Subcutaneous abdominal adipose tissue (tissue), 5 donors: ENCODE measurements around the gene RASGRP2.

Experiments
- H3K27ac ChIP-seq: one replicate; pipeline ENCODE4 v1.7.0; 2013; ENCODE audit warnings: low read depth, mild to moderate bottlenecking, inconsistent platforms, low read length, moderate library complexity
- H3K27me3 ChIP-seq, 5 donors: one replicate each; pipeline ENCODE4 v1.7.0; 2013; ENCODE audit warnings: low read length in 5 of 5, inconsistent platforms in 1 of 5; ENCODE audit not compliant: control insufficient read depth in 5 of 5, insufficient read depth in 4 of 5
- H3K36me3 ChIP-seq, 5 donors: one replicate each; pipeline ENCODE4 v1.7.0; 2013; ENCODE audit warnings: low read length in 5 of 5; ENCODE audit not compliant: control insufficient read depth in 5 of 5, insufficient read depth in 5 of 5
- H3K4me1 ChIP-seq, 5 donors: one replicate each; pipeline ENCODE4 v1.7.0; 2013; ENCODE audit warnings: low read length in 5 of 5, mild to moderate bottlenecking in 3 of 5, moderate library complexity in 1 of 5; ENCODE audit not compliant: control insufficient read depth in 5 of 5, insufficient read depth in 5 of 5
- H3K4me3 ChIP-seq, 5 donors: one replicate each; pipeline ENCODE4 v1.7.0; 2013; ENCODE audit warnings: low read length in 5 of 5, low read depth in 1 of 5
- H3K9ac ChIP-seq, 5 donors: one replicate each; pipeline ENCODE4 v1.7.0; 2013; ENCODE audit warnings: low read length in 5 of 5, mild to moderate bottlenecking in 4 of 5, moderate library complexity in 3 of 5
- H3K9me3 ChIP-seq, 5 donors: one replicate each; pipeline ENCODE4 v1.7.0; 2013; ENCODE audit warnings: low read length in 5 of 5; ENCODE audit not compliant: control insufficient read depth in 5 of 5
- donor health status: healthy.
- donor health status: healthy.
- donor health status: healthy.
- donor health status: healthy.
- donor health status: healthy.

RASGRP2 gene

GRCh38 chr11:64726211-64726641, 17.7 kb downstream of the RASGRP2 start:
- Histone ChIP-seq H3K27me3 (peaks cover 7 to 21% (median 12%) of the 10 kb centered on the region in 5 donors), H3K4me1 (peaks cover 0 to 9% (median 5%) of the 10 kb centered on the region in 5 donors), H3K9me3 (no peaks in the 10 kb centered on the region), H3K27ac (no peak overlapping the region), H3K36me3 (peaks cover 0 to 5% (median 3%) of the 10 kb centered on the region in 5 donors), H3K4me3 (no peak overlapping the region), H3K9ac (no peak overlapping the region)

GRCh38 chr11:64724863-64725532, 18.9 kb downstream of the RASGRP2 start:
- no peak overlapping the region for H3K27ac ChIP-seq
- H3K4me3 ChIP-seq = no peak overlapping the region
- peaks cover 13 to 24% (median 21%) of the 10 kb centered on the region in 5 donors for H3K27me3 ChIP-seq
- H3K9me3 ChIP-seq = no peaks in the 10 kb centered on the region
- no peak overlapping the region for H3K9ac ChIP-seq
- H3K36me3 ChIP-seq = peaks cover 0 to 5% (median 0%) of the 10 kb centered on the region in 5 donors
- H3K4me1 ChIP-seq = peaks cover 0 to 9% (median 5%) of the 10 kb centered on the region in 5 donors

GRCh38 chr11:64723907-64724862, 19.8 kb downstream of the RASGRP2 start:
- H3K4me1 ChIP-seq = peaks cover 0 to 9% (median 5%) of the 10 kb centered on the region in 5 donors
- peaks cover 16 to 33% (median 29%) of the 10 kb centered on the region in 5 donors for H3K27me3 ChIP-seq
- no peaks in the 10 kb centered on the region for H3K9me3 ChIP-seq
- H3K4me3 ChIP-seq = no peak overlapping the region
- peaks cover 0 to 5% (median 0%) of the 10 kb centered on the region in 5 donors for H3K36me3 ChIP-seq
- no peak overlapping the region for H3K27ac ChIP-seq
- H3K9ac ChIP-seq = no peak overlapping the region

- H3K27me3 ChIP-seq = peaks cover 25 to 40% (median 32%) of the 10 kb centered on the region in 5 donors
- peaks cover 0 to 9% (median 5%) of the 10 kb centered on the region in 5 donors for H3K4me1 ChIP-seq
- H3K27ac ChIP-seq = no peak within 1 kb of the TSS
- no peaks in the 10 kb centered on the region for H3K9me3 ChIP-seq
- peaks cover 0 to 3% (median 0%) of the 10 kb centered on the region in 5 donors for H3K36me3 ChIP-seq
- H3K9ac ChIP-seq = peak within 1 kb of the TSS in 3 of 5 donors; percentile 19 to 60 (median 45)
- H3K4me3 ChIP-seq = peak within 1 kb of the TSS in 4 of 5 donors; percentile 40 to 68 (median 59)
These were observed 20.6 kb downstream of the RASGRP2 start, which contains the start of gene NRXN2 for GRCh38 chr11:64723117-64723906. Gene NRXN2, minus strand, starts transcription at chr11:64723197. Its CDS starts 9,498 bp downstream, at chr11:64713699.

GRCh38 chr11:64722141-64723065, 21.5 kb downstream of the RASGRP2 start:
- no peak overlapping the region for H3K27ac ChIP-seq
- peaks cover 0 to 9% (median 5%) of the 10 kb centered on the region in 5 donors for H3K4me1 ChIP-seq
- peaks cover 33 to 49% (median 41%) of the 10 kb centered on the region in 5 donors for H3K27me3 ChIP-seq
- H3K4me3 ChIP-seq = no peak overlapping the region
- H3K9ac ChIP-seq = no peak overlapping the region
- H3K9me3 ChIP-seq = no peaks in the 10 kb centered on the region
- H3K36me3 ChIP-seq = no peaks in the 10 kb centered on the region

DNA sequence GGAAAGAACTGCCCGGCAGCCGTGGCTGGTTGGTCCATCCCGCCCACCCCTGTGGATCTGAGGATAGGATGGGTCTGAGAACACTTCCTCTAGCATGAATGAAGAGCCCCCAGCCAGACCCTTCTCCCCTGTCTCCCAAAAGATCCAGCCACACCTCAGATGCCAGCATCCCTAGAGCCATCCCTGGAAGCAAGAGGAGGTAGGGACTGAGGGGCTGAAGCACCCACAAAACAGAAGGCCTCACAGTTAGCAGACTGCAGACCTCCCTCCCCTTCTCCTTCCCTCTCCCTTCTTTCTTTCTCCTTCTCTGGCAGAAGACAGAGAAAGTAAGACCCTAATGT, 22.6 kb downstream of the RASGRP2 start:
- H3K9ac ChIP-seq = no peak overlapping the region
- H3K27me3 ChIP-seq = peaks cover 44 to 60% (median 51%) of the 10 kb centered on the region in 5 donors
- no peak overlapping the region for H3K4me3 ChIP-seq
- H3K4me1 ChIP-seq = peaks cover 0 to 9% (median 5%) of the 10 kb centered on the region in 5 donors
- no peak overlapping the region for H3K27ac ChIP-seq
- H3K36me3 ChIP-seq = no peaks in the 10 kb centered on the region
- H3K9me3 ChIP-seq = no peaks in the 10 kb centered on the region

- Histone ChIP-seq H3K4me3 (no peak overlapping the region), H3K9me3 (no peaks in the 10 kb centered on the region), H3K27me3 (peaks cover 47 to 65% (median 56%) of the 10 kb centered on the region in 5 donors), H3K36me3 (no peaks in the 10 kb centered on the region), H3K4me1 (peaks cover 0 to 9% (median 5%) of the 10 kb centered on the region in 5 donors), H3K27ac (no peak overlapping the region), H3K9ac (no peak overlapping the region)
These were observed 23.1 kb downstream of the RASGRP2 start for GRCh38 chr11:64720640-64721358.

DNA sequence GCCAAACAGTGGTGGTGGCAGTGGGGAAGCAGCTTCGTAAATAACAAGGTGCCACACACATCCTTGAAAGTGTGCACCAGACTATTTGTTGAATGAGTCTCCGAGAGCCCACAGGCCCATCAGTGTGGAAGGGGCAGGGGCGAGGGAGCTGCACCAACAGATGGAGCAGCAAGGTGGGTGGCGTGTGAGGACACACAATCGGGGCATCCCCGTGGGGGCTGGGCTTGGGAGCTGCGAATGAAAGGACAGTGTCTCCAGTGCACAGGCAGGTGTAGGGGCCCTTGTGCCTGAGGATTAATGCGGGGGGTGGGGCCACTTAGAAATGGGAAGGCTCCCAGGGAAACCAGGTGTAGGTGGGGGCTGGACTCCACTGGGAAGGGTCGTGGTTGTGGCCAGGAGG, 23.8 kb downstream of the RASGRP2 start:
- H3K27me3 ChIP-seq = peaks cover 53 to 71% (median 62%) of the 10 kb centered on the region in 5 donors
- H3K9ac ChIP-seq = no peak overlapping the region
- no peak overlapping the region for H3K4me3 ChIP-seq
- H3K36me3 ChIP-seq = no peaks in the 10 kb centered on the region
- no peak overlapping the region for H3K27ac ChIP-seq
- H3K4me1 ChIP-seq = peaks cover 0 to 9% (median 5%) of the 10 kb centered on the region in 5 donors
- H3K9me3 ChIP-seq = peaks cover 0 to under 1% (median 0%) of the 10 kb centered on the region in 5 donors
